ENCODE data around the gene MRPL48.

GRCh38 chr11:73750228-73750627 lies 37.4 kb upstream of the MRPL48 start:
- TF ChIP-seq POLR2A (IDR thresholded peaks at IDR 0.05) (no peak), POLR2AphosphoS5 (IDR thresholded peaks at IDR 0.05; ENCODE audit: insufficient read depth in 1 of 2, low read depth in 1 of 2) (no peak)
- TF ChIP-seq, protein P1, sequence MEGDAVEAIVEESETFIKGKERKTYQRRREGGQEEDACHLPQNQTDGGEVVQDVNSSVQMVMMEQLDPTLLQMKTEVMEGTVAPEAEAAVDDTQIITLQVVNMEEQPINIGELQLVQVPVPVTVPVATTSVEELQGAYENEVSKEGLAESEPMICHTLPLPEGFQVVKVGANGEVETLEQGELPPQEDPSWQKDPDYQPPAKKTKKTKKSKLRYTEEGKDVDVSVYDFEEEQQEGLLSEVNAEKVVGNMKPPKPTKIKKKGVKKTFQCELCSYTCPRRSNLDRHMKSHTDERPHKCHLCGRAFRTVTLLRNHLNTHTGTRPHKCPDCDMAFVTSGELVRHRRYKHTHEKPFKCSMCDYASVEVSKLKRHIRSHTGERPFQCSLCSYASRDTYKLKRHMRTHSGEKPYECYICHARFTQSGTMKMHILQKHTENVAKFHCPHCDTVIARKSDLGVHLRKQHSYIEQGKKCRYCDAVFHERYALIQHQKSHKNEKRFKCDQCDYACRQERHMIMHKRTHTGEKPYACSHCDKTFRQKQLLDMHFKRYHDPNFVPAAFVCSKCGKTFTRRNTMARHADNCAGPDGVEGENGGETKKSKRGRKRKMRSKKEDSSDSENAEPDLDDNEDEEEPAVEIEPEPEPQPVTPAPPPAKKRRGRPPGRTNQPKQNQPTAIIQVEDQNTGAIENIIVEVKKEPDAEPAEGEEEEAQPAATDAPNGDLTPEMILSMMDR (IDR thresholded peaks at IDR 0.05), result no peak

Data from vagina (tissue), 2 donors.